Right lobe of liver (tissue), 4 donors: ENCODE data around the gene LIN7B.

Experiments used
- CTCF ChIP-seq, 4 donors: fragments of 200-600 bp in 3 of 4; fragments of 450-650 bp in 1 of 4; IDR thresholded peaks; one replicate each; pipeline versions ENCODE4 v1.5.1 to v1.8.0; 2016 to 2022; ENCODE audit warnings: antibody characterized with exemption in 4 of 4, mild to moderate bottlenecking in 2 of 4
- POLR2A ChIP-seq: fragments of 450-650 bp; IDR thresholded peaks from one replicate; pipeline ENCODE4 v1.6.1; 2017; ENCODE audit warnings: antibody characterized with exemption, mild to moderate bottlenecking
- donor health status: DM: no; HTN: no; CAD: no.
- donor health status: DM: no; HTN: no; CAD: no.
- donor health status: DM: no; HTN: yes; CAD: no.

GRCh38 chr19:49149652-49150105 is 35.5 kb downstream of the LIN7B start:
- TF ChIP-seq CTCF (IDR thresholded peaks at IDR 0.05) = no peak
- TF ChIP-seq POLR2A = no peak
